ENCODE data around the gene ITPR1. TPM values are rescaled to one million over a fixed set of nuclear protein-coding genes. Genes with fewer than 3 reads are reported as not detected.

The ITPR1 gene
- total and polyA plus RNA-seq, 3 donors from 2014 or later: 26.5 to 129 (median 59.7) TPM

DNA sequence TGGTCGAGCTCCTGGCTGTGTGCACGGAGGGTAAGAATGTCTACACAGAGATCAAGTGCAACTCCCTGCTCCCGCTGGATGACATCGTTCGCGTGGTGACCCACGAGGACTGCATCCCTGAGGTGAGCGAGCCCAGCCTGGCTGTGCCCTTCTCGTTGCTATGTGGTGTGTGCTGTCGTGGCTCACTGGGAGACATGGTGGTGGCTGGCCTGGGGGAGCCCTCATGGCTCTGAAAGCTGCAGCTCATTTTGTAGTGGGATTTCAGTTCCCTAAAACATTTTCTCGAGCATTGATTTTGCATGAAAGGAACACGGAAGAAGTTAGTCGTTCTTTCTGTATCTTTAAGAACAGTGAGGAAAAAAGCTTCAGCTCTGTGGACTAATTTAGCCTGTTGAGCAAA is 200.5 kb downstream of the ITPR1 start:
- WGBS, 2 donors: 85 to 88% methylated on average over 8 to 13 of the region's 13 CpGs
- Histone ChIP-seq H3K4me3 (no peak overlapping the region), H3K9me3 (no peaks in the 10 kb centered on the region), H3K36me3 (ENCODE audit: low read depth, missing control alignments) (no peaks in the 10 kb centered on the region), H3K4me1 (no peaks in the 10 kb centered on the region), H3K27me3 (no peaks in the 10 kb centered on the region), H3K27ac (no peak overlapping the region)
- intact Hi-C loops (cut with DNase I; ENCODE audit: low total_unique reads): no loop called here
- no peak for DNase-seq
- TF ChIP-seq CTCF (IDR thresholded peaks at IDR 0.05) (no peak), POLR2A (IDR thresholded peaks at IDR 0.05) (no peak)

DNA sequence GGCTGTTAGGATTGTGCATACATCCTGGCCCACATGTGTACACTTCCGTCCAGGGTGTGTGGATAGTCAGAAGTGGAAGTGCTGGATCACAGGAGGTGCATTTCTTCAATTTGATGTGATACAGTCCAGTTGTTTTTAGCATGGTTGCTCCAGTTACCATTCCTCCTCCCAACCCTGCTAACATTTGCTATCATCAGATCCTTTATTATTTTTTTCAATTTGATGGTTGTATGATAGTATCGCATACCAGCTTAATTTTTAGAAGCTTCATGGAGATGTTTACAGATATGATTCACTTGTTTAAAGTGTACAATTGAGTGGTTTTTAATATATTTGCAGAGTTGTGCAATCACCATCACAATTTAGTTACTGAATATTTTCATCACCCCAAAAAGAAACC is 202.7 kb downstream of the ITPR1 start:
- TF ChIP-seq POLR2A (IDR thresholded peaks at IDR 0.05): no peak
- no peak for TF ChIP-seq CTCF (IDR thresholded peaks at IDR 0.05)
- Histone ChIP-seq H3K27me3 (no peaks in the 10 kb centered on the region), H3K27ac (no peak overlapping the region), H3K36me3 (ENCODE audit: low read depth, missing control alignments) (no peaks in the 10 kb centered on the region), H3K9me3 (no peaks in the 10 kb centered on the region), H3K4me3 (no peak overlapping the region), H3K4me1 (no peaks in the 10 kb centered on the region)
- intact Hi-C loops (cut with DNase I; ENCODE audit: low total_unique reads): no loop called here
- DNase-seq: no peak
- WGBS, 2 donors: 93 to 95% methylated on average over 2 of the region's 2 CpGs

DNA sequence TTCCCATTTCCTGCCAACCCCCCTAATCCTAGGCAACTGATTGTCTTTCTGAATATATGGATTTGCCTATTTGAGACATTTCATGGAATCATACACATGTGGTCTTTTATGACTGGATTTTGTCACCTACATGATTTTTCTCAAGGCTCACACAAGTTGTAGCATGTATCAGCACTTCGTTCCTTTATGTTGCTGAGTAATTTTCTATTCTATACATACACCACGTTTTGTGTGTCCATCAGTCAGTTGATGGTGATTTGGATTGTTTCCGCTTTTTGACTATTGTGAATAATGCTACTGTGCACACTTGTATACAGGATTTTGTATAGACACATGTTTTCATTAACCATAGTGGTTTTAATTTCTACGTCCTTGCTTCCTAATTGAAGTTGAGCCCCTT is 203.1 kb downstream of the ITPR1 start:
- Histone ChIP-seq H3K9me3 (no peaks in the 10 kb centered on the region), H3K27ac (no peak overlapping the region), H3K4me1 (no peaks in the 10 kb centered on the region), H3K36me3 (ENCODE audit: low read depth, missing control alignments) (no peaks in the 10 kb centered on the region), H3K4me3 (no peak overlapping the region), H3K27me3 (no peaks in the 10 kb centered on the region)
- no peak for TF ChIP-seq POLR2A (IDR thresholded peaks at IDR 0.05)
- no peak for TF ChIP-seq CTCF (IDR thresholded peaks at IDR 0.05)
- intact Hi-C loops (cut with DNase I; ENCODE audit: low total_unique reads): no loop called here
- 68 to 77% methylated on average over 4 of the region's 4 CpGs for WGBS, 2 donors
- DNase-seq: no peak

DNA sequence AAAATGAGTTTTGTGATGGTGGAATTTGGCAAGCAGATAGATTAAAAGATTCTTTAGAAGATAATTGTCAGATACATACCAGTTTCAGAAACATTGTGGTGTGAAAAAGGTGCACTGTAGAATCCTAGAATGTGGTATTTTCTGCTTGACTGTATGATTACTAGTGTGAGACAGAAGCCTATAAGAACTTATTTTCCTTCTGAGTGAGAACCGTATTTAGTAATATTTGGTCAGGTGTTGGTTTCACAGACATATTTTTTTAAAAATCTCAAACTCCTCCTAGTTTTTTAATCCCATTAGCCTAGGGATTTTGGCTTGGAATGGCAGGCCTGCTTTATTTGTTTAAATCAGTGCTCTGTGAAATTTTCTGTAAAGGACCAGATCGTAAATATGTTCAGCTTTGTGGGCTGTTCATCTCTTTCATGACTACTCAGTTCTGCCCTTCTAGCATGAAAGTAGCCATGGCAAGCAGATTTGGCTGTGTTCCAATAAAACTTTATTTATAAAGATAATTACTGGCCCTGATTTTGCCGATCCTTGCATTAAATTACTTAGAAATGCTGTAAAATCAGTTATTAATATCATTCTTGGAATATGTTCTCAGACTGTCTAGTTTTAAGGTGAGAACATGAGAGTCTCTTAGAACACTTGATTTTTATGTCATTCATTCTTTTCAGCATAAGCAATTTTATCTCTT is 205.1 kb downstream of the ITPR1 start:
- H3K4me3 ChIP-seq: no peak overlapping the region
- WGBS, 2 donors: 94 to 95% methylated on average over 3 of the region's 3 CpGs
- TF ChIP-seq CTCF (IDR thresholded peaks at IDR 0.05) (no peak), POLR2A (IDR thresholded peaks at IDR 0.05) (no peak)
- H3K27me3 ChIP-seq: no peaks in the 10 kb centered on the region
- no peak overlapping the region for H3K27ac ChIP-seq
- intact Hi-C loops (cut with DNase I; ENCODE audit: low total_unique reads): no loop called here
- H3K36me3 ChIP-seq (ENCODE audit: low read depth, missing control alignments): no peaks in the 10 kb centered on the region
- no peak for DNase-seq
- no peaks in the 10 kb centered on the region for H3K4me1 ChIP-seq
- no peaks in the 10 kb centered on the region for H3K9me3 ChIP-seq

GRCh38 chr3:4703054-4703480 is 209.9 kb downstream of the ITPR1 start:
- no peaks in the 10 kb centered on the region for H3K27me3 ChIP-seq
- no peaks in the 10 kb centered on the region for H3K9me3 ChIP-seq
- H3K27ac ChIP-seq: no peak overlapping the region
- WGBS, 2 donors: 70 to 74% methylated on average over 3 of the region's 3 CpGs
- no peak overlapping the region for H3K4me3 ChIP-seq
- no peaks in the 10 kb centered on the region for H3K36me3 ChIP-seq (ENCODE audit: low read depth, missing control alignments)
- intact Hi-C loops (cut with DNase I; ENCODE audit: low total_unique reads): no loop called here
- H3K4me1 ChIP-seq: no peaks in the 10 kb centered on the region
- DNase-seq: no peak
- no peak for TF ChIP-seq POLR2A (IDR thresholded peaks at IDR 0.05)
- no peak for TF ChIP-seq CTCF (IDR thresholded peaks at IDR 0.05)
